CD4-positive, alpha-beta T cell treated with Interferon alpha-2 for 1 hour (primary cell): ENCODE measurements around the gene RPS6KL1.

ENCODE experiments used
- DNase-seq, 2 donors: peaks; one replicate each; pipeline ENCODE4 v3.0.0-alpha.2; 2020 to 2022

Gene RPS6KL1, protein sequence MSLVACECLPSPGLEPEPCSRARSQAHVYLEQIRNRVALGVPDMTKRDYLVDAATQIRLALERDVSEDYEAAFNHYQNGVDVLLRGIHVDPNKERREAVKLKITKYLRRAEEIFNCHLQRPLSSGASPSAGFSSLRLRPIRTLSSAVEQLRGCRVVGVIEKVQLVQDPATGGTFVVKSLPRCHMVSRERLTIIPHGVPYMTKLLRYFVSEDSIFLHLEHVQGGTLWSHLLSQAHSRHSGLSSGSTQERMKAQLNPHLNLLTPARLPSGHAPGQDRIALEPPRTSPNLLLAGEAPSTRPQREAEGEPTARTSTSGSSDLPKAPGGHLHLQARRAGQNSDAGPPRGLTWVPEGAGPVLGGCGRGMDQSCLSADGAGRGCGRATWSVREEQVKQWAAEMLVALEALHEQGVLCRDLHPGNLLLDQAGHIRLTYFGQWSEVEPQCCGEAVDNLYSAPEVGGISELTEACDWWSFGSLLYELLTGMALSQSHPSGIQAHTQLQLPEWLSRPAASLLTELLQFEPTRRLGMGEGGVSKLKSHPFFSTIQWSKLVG

GRCh38 chr14:74922752-74923401 lies at the start of gene RPS6KL1:
RPS6KL1 (minus strand) TSS chr14:74923260; CDS start chr14:74921541, 1,719 bp downstream.
- DNase-seq, result peak; percentile 70 to 76

GRCh38 chr14:74968811-74969210 lies 45.8 kb upstream of the RPS6KL1 start:
- DNase-seq, result no peak

- no peak for DNase-seq
Measured at GRCh38 chr14:74965486-74966153, 42.6 kb upstream of the RPS6KL1 start.

DNA sequence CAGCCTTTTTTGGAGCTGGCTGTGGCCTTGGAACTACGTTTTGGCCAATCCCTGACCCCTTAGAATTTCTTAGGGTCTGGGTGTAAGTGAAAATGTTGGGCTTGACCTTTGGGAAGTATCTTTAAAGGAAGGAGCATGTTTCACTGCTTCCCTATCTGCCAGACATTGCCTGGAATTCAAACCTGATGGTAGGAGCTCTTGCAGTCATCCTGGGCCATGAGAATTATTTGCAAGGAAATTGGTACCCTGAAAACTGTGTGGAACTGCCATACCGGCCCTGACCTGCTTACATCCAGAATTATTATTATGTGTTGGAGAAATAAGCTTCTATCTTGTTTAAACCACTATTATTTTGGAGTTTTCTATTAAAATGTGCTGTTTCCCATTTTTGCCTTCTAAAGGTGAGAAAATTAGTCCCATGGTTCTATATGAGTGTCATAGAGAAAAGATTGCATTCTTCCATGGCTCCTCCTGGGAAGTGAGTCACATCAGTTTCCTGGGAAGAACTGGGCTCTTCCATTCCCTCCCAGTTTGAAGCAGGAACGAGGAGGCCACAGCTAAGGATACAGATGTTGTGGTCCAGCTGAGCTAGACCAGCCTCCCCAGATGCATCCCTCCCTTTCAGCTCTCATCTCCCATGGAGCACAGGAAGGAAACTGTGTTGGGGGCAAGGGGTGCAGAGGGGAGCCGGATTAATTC lies 41.9 kb upstream of the RPS6KL1 start:
- DNase-seq, result no peak

DNA sequence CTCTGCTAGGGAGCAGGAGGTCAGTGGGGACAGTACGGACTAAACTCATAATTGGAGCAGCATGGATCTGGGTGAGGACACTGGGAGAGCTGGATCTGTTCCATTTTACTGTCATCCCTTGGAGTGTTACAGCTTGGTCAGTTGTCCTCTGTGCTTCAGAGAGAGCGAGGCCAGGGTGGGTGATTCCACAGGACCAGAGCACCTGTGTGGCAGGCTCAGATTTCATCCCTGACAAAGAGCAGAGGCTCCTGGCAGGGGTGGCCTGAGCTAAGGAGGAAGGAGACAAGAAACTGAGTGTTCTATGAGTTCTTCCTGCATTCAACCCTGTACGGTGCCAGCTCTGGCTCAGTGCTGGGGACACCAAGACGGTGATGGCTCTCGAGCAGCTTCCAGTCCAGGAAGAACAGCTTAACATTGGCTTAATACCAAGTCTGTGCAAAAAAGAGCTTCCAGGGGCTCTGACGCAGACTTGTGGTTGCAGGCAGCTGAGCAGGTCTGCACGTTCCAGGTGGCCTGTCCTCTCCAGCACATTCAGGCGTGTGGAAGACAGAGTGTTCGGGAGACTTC lies 40.7 kb upstream of the RPS6KL1 start:
- DNase-seq, result no peak

GRCh38 chr14:74963178-74963704 lies 40.2 kb upstream of the RPS6KL1 start:
- DNase-seq, result no peak

GRCh38 chr14:74962493-74962892 lies 39.4 kb upstream of the RPS6KL1 start:
- DNase-seq, result peak in 1 of 2 donors; percentile 16

- no peak for DNase-seq
Measured at GRCh38 chr14:74962046-74962445, 39.0 kb upstream of the RPS6KL1 start.

DNA sequence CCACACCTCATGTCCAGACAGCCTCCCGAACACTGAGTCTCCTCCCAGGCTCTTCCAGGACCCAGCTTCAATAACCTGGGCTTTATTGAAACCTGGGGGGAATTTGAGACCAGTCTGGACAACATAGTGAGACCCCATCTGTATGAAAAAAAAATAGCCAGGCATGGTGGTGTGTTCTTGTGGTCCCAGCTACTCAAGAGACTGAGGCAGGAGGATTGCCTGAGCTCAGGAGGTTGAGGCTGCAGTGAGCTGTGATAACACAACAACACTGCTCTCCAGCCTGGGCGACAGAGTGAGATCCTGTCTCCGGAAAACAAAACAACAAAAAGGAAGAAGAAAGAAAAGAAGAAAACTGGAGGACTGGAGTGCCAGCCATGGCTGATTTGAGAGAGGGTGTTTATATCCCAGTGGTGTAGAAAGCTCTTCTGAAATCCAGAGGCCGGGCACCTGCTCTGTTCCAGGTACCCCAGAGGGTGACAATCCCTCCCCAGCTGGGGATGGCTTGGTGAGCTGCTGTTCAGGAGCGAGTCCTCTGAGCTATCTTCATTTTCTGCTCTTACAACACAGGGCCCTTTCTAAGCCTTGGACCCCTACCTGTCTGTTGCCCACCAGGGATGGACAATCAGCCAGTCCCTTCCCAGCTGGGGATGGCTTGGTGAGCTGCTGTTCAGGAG lies 38.3 kb upstream of the RPS6KL1 start:
- no peak for DNase-seq

DNA sequence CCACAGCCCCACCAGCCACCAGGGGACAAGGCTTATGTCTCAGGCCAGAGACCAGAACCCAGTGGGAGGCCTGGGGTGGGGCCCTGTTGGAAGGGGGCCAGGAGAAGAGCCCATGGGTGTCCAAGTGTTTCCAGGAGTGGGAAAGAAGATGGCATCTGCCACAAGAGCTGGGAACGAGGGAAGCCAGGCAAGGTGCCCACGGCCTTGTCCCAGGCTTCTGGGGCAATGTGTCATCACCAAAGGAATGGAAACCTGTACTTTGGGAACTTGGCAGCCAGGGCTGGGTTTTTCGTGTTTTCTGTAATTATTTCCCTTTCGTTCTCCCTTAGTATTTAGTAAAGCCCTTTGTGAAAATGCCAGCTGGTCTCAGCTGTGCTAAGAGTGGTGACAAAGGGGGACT lies 37.7 kb upstream of the RPS6KL1 start:
- DNase-seq, result no peak

DNA sequence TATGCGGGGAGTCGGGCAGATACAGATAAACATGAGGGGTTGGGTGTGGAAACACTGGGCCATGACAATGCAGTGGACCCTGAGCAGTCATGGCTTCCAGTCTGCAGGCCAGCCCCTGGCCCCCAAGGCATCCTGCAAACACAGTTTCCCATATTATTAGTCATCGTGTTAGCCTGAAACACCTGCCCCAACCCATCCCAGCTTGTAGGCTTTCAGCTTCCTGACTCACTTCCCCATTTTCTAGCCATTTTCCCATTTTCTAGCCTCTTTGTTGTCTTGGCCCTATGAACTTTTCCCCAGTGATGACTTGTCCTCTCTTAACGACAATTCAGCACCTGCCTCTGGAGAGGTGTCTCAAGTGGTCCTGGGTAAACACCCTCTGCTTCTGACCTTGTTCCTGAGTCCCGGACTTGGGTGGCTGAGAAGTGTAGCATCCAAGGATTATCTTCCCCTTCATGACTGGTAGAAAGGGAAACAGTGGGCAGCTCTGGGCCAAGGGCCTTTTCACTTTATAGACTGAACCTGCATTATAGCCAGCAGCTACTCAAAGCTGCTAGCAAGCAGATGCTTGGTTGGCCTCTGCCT lies 36.6 kb upstream of the RPS6KL1 start:
- no peak for DNase-seq

GRCh38 chr14:74956280-74957072 lies 33.4 kb upstream of the RPS6KL1 start:
- DNase-seq, result no peak

DNA sequence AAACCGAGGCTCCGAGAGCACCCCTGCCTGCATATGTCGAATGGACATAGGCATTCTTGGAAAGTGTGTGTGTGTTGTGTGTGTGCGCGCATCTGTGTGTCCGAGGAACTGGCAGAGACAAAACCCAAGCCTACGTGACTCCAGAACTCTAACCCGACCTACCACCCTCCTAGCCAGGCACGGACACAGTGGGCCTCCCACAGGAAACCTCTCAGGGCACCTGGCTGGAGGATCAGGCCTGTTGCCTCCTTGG lies 32.9 kb upstream of the RPS6KL1 start:
- DNase-seq, result no peak

DNA sequence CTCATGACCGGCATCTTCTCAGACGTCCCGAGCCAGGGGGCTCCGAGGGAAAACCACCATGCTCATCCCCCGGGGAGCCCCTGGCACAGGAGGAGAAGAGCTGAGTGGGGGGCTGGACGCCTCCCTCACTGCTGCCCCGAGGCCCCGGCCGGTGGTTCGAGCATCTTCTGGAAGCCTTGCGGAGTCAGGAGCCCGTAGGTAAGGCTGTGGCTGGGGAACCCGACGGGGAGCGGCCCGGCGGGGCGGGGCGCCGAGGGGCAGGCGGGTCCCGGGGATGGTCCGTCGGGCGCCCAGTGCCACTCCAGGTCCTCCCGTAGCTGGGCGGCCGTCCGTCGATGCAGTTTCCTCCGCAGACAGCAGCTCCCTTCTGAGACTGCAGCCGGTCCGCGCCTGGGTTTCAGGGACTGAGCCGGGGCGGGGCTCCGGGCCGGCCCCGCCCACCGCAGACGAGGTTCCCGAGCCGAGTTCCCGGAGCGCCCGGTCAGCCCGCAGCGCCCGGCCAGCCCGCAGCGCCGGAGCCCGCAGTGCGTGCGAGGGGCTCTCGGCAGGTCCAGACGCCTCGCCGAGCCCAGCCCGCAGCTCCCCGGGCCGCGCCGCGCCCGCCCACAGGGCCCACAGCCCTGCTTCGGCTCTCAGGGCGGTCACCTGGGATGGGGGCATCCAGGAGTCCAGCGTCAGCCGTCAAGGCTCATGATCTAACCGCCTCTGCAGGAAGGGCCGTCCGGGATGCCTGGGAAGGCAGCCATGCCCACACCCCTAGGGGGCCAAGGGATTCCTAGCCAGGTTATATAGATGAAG lies 32.4 kb upstream of the RPS6KL1 start, which contains the start of gene PGF:
TSS of gene PGF (minus strand) at position 369 of the 798 bp plus-strand sequence. CDS start at position 14, 355 bp downstream.
- DNase-seq, result peak; percentile 40 to 49

DNA sequence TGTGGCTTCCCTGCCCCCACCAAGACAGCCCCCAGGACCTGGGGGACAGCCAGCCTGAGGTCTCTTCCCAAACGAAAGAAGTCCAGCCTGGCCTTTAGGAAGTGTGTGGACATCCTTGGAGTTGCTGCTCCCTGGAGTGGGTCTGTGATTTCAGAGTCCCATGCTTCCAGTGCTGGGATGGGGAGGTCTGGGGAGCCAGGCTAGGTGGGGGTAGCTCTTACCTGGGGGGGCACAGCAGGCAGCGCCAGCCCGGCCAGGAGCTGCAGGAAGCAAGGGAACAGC lies 31.8 kb upstream of the RPS6KL1 start:
- DNase-seq, result no peak

- DNase-seq, result no peak
Measured at GRCh38 chr14:74954232-74954946, 31.3 kb upstream of the RPS6KL1 start.

- DNase-seq, result no peak
Measured at GRCh38 chr14:74953686-74954085, 30.6 kb upstream of the RPS6KL1 start.

DNA sequence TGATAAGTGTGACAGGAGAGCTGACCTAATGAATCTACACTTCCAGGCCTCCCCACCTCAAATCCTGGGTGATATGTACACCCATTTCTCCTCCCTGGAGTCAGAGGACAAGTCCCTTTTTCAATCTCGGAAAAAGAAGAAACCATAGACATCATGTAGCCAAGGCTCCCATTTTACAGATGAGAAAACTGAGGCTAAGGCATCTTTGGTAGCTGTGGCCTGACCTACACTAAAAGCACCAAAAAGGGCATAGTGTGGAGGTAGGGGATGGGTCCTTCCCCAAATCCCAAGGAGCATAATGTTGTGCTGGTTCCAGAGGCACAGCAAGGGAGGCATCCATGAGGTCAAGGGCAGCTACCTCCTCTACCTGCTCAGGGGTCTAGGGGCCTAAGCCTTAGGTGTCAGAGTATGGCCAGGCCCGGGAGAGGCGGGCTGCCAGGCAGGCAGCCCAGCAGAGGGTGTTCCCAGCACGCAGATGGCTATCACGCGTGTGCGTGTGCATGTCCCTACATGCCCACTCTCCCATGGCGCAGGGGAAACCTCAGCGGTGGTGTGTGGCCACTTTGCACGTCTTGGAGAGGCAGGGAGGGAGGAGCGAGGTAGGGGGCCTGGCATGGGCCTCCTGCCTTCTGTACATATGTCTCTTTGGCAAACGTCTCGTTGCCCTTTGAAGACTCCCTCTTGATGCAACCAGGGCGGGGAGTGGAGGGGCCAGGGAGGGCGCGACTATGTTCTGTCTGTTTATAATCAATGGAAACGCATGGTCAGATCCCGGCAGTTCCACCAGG lies 29.8 kb upstream of the RPS6KL1 start:
- DNase-seq, result no peak
